Posterior cingulate gyrus (tissue), 11 donors: Measurements from ENCODE around the gene PKP2.
"Not testable (repeated sequence)": the region's sequence is repeated elsewhere in the genome, so short reads cannot be mapped to it uniquely, and the experiment has no call there.

Source experiments
- DNase-seq, 10 donors: peaks; one replicate each; pipeline versions ENCODE4 v3.0.0 to v3.0.0-alpha.2; 2020 to 2021; ENCODE audit warnings: mixed read lengths in 3 of 10
- intact Hi-C: fragments of 100-400 bp; cut with DNase I; formaldehyde crosslinking; loops from one replicate; pipeline ENCODE4 v1.15.1; 2023

PKP2 gene

GRCh38 chr12:32870716-32871115 lies 25.9 kb downstream of the PKP2 start:
- no peak for DNase-seq
- intact Hi-C loops: no loop called here

DNA sequence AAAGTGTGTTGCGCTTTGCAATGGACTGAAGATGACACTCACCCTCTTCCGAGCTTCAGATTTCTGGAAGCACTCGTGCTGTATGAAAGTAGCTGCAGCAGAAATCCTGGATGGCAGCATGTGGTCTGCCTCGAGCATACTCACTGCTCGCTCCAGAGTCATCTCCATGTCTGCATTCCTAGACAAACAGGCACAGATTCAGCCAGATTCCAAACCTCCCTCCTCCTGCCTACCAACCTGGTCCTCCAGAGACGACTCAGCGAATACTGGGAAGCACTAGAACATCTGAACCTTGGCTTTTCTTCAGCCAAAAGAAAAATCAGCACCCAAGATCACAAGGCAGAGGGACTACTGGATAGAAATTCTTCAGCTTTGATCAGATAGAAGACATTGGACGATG lies 27.7 kb downstream of the PKP2 start:
- DNase-seq: no peak
- intact Hi-C loops: no loop called here

- intact Hi-C loops: no loop called here
Measured at GRCh38 chr12:32864731-32865130, 31.8 kb downstream of the PKP2 start.

DNA sequence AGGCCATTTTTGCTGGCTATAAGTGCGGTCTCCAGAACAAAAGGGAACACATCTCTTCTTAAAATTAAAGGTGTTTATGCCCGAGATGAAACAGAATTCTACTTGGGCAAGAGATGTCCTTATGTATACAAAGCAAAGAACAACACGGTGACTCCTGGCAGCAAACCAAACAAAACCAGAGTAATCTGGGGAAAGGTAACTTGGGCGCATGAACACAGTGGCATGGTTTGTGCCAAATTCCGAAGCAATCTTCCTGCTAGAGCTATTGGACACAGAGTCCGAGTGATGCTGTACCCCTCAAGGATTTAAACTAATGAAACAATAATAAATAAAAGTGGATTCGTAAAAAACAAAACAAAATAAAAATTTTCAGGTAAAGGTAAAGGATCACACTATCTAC lies 33.4 kb downstream of the PKP2 start:
- intact Hi-C loops: no loop called here
- no peak for DNase-seq

More at GRCh38 chr12:32864731-32865130, 31.8 kb downstream of the PKP2 start:
- DNase-seq: no peak

DNA sequence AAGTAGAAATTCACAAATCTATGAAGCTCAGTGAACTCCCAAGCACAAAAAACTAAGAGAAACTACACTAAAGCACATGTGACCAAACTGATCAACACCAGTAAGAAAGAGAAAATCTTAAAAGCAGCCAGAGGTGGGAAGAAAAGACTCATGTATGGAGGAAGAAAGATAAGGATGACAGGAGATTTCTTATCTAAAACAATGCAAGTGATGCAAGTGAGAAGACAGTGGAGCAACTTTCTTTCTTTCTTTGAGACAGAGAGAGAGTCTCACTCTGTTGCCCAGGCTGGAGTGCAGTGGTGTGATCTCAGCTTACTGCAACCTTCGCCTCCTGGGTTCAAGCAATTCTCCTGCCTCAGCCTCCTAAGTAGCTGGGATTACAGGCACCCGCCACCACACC lies 34.9 kb downstream of the PKP2 start:
- intact Hi-C loops, DNase-seq: not testable (repeated sequence)

DNA sequence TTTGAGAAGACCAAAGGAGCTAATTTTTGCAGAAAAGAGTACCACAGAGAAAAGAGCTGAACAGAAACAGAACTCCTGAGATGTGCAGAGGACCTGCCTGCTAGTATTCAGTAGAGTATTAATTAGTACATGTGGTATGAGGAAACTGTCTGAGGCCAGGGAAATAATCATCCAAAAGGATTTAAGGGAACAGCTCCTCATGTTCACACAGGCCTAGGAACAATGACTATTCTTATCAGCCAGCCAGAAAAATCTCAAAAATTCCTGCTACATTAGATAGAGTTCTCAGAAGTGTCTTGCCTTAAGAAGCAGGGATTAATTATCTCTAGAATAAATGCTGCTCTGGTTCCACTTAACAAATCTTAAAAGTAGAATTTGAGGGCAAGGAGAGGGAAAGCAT lies 36.4 kb downstream of the PKP2 start:
- intact Hi-C loops: no loop called here
- no peak for DNase-seq

GRCh38 chr12:32859389-32859788 lies 37.2 kb downstream of the PKP2 start:
- intact Hi-C loops: no loop called here
- no peak for DNase-seq

DNA sequence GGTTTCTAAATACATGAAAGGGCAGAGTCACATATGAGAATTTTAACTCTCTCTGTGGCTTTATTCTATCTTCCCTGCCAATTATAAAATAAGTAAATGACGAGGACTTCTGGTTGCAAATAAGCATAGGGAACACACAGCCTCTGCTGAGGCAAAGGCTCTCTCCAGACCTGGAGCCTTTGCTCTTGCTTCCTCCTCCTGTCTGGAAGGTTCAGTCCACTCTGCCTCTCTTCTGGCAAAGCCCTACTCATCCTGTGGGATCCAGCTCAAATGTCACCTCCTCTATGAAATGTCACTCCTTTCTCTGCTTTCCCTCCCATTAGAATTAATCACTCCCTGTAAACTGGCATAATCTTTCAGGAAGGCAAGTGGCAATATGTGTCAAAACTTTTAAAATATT lies 41.9 kb downstream of the PKP2 start:
- intact Hi-C loops: no loop called here
- DNase-seq: no peak

GRCh38 chr12:32854097-32854496 lies 42.5 kb downstream of the PKP2 start:
- intact Hi-C loops: no loop called here
- no peak for DNase-seq

DNA sequence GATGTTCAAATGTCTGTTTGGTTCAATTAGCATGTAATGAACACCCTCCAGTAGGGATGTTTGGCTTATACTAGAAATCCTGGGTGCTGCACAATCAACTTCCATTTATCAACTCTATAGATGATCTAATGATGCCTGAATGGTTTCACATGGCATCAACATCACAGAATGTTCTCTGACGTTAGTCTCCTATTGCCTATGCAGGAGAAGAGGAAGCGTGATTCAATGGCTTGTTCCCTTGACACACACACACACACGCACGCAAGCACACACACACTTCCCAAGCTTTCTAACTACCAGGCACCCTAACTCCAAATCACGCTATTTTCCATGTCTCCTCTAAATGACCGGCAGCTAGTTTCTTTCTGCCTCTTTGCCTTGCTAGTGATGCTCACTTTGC lies 49.3 kb downstream of the PKP2 start:
- no peak for DNase-seq
- intact Hi-C loops: no loop called here

- intact Hi-C loops: no loop called here
- DNase-seq: no peak
Measured at GRCh38 chr12:32846053-32846452, 50.5 kb downstream of the PKP2 start.

DNA sequence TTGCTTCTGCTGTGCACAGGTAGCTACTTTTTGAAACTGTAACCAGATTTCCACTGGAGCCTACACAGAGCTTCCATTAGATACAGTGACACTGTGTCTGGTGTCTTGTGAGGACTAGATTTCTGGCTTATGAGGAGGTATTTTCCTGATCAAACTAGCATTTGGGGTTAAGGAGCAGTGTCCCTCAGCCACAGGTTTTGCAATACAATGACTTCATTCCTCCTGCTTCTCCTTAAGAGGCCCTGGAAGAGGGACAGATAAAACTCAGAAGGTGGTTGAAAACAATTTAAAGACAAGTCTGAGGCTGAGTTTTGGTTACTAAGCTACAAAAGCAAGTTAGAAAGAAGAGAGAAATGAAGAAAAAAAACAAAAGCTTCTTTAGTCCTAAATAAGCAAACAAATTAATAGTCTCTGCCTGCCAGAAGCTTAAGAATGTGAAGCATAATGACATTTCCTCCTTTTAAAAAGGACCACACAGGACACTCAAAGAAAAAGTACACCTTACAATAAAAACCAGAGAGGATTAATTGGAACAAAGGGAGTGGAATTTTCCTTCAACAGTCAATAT lies 53.0 kb downstream of the PKP2 start:
- no peak for DNase-seq
- intact Hi-C loops: no loop called here

DNA sequence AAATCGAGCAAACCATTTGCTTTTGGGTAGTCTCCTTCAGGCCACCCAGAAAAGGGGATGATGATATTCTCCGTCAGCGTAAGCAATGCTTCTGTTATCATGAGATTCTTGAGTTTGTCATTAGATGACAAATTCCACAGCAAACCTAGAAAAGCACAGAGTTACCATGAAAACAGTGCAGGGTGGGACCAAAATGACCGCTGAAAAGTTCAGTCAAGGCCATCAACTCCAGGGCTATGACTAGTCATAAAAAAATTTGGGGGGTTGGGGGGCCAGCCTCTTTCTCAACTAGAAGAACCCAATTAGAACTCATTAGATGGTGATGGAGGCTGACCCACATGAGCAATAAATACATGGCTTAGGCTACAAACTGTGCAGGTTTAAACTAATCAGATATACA lies 55.5 kb downstream of the PKP2 start:
- intact Hi-C loops: no loop called here
- DNase-seq: no peak

DNA sequence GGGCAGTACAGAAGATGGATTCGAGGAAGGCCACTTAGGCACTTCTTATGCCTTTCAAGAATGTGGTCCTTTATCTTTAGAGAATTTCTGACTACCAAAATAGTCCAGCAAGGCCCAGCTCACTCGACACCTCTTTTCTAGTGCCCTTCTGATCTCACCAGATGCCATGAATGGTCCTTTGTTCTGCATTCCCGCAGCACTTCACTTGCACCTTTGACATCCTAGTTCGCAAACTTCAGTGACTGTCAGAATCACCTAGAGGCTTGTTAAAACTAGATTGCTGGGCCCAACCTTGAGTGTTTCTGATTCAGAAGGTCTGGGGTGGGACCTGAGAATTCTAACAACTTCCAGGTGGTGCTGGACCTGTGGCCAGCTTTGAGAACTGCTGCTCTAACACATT lies 56.7 kb downstream of the PKP2 start:
- DNase-seq: no peak
- intact Hi-C loops: no loop called here

GRCh38 chr12:32837974-32838373 lies 58.6 kb downstream of the PKP2 start:
- intact Hi-C loops: no loop called here
- DNase-seq: no peak

GRCh38 chr12:32836710-32837109 lies 59.9 kb downstream of the PKP2 start:
- DNase-seq: no peak
- intact Hi-C loops: no loop called here

DNA sequence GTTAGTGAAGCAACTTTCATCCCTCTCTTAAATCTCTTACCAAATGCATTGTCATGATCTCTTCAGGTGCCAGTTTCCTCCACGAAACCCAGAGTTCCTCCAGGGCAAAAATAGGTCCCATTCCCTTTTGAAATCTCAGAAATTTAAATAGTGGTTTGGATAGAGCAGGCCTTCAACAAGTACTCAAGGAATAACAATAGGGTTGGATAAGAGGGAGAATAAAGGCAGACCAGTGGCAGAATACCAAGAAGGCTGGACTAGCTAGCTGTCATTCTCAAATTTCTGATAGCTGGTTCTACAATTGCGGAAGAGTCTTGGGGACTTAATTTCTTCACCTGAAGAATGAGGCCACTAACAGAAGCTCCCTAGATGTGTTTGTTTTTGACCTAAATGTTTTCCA lies 62.5 kb downstream of the PKP2 start:
- DNase-seq: no peak
- intact Hi-C loops: no loop called here

DNA sequence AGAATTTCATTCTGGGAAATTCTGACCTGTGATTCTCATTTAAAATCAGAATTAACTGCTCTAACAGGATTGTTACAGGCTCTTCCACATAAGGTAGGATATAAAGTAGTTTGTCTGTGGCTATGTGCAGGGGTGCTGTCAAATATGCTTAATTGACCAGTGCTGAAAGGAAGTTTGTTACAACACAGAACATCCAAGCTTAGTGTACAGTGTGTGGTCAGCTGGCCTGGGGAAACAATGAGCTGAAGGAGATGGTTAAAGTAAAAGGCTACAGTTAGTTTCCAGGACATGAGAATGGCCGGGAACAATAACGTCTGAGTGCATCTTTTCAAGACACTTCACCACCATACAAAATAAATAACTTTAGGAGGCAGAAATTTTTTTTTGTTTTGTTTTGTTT lies 68.0 kb downstream of the PKP2 start:
- intact Hi-C loops: no loop called here
- no peak for DNase-seq

- intact Hi-C loops: no loop called here
- DNase-seq: no peak
Measured at GRCh38 chr12:32828120-32828519, 68.5 kb downstream of the PKP2 start.

DNA sequence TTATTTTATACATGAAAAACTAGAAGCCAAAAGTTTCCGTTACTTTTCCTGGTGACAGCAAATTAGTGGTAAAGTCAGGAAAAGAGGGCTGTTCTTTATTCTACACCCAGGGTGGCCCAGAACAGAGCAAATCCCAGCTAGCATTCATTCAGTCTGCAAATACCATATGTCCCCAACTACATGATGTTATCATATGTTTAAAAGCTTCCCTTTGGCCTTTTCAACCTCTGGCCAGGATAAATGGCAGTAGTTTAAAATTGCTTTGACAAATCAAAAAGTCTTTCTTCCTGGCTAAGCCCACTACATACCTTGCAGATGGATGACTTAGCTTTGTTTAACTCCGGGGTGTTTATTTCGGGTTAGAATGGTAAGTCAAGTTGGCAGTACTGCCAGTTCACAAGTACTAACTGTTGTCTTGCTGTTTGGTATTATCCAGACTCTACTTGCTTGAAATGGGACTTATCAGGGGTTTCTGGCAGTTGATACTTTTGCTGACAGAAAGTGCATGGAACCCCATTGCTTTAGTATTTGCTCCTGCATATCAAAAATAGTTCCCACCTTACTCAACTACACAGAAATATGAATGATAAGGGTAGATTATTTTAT lies 69.7 kb downstream of the PKP2 start:
- DNase-seq: no peak
- intact Hi-C loops: no loop called here

DNA sequence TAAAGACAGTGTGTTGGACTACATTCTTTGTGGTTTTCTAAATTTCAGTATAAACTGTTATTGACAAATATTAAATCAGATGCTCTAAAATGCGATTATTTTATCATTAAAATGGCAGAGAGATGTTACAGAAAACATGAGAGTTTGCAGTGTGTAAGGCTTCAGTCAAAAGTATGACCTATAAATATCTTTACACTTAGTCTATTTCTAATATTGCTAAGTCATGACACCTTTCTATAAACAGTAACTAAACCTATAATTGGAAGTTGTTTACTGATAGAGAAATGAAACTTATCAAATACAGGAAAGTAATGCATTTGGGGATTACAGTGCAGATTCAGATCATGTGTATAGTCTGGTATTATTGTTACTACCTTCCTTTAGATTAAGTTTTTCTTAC lies 72.0 kb downstream of the PKP2 start:
- intact Hi-C loops: no loop called here
- DNase-seq: no peak

DNA sequence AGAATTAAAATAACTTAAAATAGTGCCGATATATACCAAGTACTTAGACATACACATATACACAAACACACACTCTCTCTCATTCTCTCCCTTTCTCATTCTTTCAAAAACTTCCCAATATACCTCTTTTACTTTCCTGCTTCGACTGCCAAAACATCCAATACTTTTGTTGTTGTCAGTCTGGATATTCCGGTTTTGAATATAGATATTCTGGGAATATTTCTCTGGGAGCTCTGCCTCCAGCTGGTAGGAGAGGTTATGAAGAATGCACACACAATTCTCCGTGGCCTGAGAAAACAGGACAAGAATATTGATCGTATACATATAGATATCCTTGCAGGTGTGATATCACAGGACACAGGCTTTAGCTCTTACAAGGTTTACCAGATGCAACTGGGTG lies 74.2 kb downstream of the PKP2 start:
- intact Hi-C loops: no loop called here
- no peak for DNase-seq

GRCh38 chr12:32821710-32822109 lies 74.9 kb downstream of the PKP2 start:
- intact Hi-C loops: no loop called here
- DNase-seq: no peak
